ENCODE measurements around the gene AGBL1.

Gene AGBL1

GRCh38 chr15:86136861-86137260 is 57.2 kb downstream of the AGBL1 start:
- TF ChIP-seq CTCF (IDR thresholded peaks at IDR 0.05; ENCODE audit: low read length, missing control alignments): no peak
- no peak for DNase-seq (ENCODE audit: low read depth)
- no peak overlapping the region for H3K4me3 ChIP-seq (replicated peaks; ENCODE audit: low read depth, low read length)

DNA sequence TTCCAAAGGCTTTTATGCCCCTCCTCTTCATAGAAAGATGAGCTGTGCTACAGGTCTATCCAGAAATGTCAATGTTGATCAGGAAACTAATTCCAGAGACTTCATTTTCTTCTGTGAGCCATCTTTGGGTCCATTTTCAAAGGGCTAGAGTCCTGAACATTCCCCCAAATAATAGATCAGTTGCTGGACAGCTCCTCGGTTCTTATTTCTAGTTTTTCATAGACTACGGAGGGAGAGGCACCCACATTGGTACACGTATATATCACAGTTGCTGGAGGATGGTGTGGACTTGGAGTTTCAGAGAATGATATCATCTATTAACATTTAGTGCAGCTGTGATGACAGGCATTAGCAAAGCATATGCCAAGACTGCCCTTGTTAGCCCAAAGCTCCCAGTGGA is 59.1 kb downstream of the AGBL1 start:
- no peak for TF ChIP-seq CTCF (IDR thresholded peaks at IDR 0.05; ENCODE audit: low read length, missing control alignments)
- no peak overlapping the region for H3K4me3 ChIP-seq (replicated peaks; ENCODE audit: low read depth, low read length)
- no peak for DNase-seq (ENCODE audit: low read depth)

- DNase-seq (ENCODE audit: low read depth): no peak
- no peak overlapping the region for H3K4me3 ChIP-seq (replicated peaks; ENCODE audit: low read depth, low read length)
- TF ChIP-seq CTCF (IDR thresholded peaks at IDR 0.05; ENCODE audit: low read length, missing control alignments): peak; percentile 1
These were observed 60.2 kb downstream of the AGBL1 start for GRCh38 chr15:86139828-86140227.

DNA sequence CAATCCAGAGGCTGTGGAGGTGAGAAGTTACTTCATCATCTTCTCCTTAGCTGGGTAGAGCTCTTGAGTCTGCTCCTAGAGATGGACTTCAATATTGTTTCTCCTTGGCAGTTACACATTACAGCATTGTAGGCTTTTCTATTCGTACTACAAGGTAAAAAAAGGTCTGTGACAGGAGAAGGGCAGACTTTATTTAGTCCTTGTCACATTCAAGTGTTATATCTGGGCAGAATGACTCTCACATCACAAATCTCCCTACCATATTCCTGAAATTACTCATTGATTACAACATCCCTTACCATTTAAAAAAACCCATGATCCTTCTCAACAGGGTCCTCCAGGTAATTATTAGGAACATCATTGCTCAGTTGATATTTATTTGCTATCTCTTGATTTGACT is 75.0 kb downstream of the AGBL1 start:
- H3K4me3 ChIP-seq (replicated peaks; ENCODE audit: low read depth, low read length): no peak overlapping the region
- TF ChIP-seq CTCF (IDR thresholded peaks at IDR 0.05; ENCODE audit: low read length, missing control alignments): no peak
- no peak for DNase-seq (ENCODE audit: low read depth)

DNA sequence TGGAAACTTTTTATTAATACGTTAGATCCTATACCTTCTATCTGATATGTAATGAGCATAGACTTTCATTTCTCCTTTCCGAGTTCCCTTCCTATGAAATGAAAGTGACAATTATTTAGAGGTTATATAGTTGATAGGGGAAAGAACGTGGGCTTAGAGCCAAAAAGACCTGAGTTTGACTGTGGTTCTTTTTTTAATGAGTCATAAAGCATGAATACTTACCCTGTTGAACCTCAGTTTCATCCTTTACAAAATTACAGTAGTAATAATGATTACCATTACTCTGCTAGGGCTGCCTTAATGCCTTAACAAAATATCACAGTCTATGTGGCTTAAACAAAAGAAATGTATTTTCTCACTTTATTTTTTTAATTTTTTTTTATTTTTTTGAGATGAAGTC is 75.9 kb downstream of the AGBL1 start:
- H3K4me3 ChIP-seq (replicated peaks; ENCODE audit: low read depth, low read length): no peak overlapping the region
- no peak for DNase-seq (ENCODE audit: low read depth)
- TF ChIP-seq CTCF (IDR thresholded peaks at IDR 0.05; ENCODE audit: low read length, missing control alignments): no peak

GRCh38 chr15:86157606-86158293 is 78.1 kb downstream of the AGBL1 start:
- no peak for TF ChIP-seq CTCF (IDR thresholded peaks at IDR 0.05; ENCODE audit: low read length, missing control alignments)
- no peak overlapping the region for H3K4me3 ChIP-seq (replicated peaks; ENCODE audit: low read depth, low read length)
- no peak for DNase-seq (ENCODE audit: low read depth)

DNA sequence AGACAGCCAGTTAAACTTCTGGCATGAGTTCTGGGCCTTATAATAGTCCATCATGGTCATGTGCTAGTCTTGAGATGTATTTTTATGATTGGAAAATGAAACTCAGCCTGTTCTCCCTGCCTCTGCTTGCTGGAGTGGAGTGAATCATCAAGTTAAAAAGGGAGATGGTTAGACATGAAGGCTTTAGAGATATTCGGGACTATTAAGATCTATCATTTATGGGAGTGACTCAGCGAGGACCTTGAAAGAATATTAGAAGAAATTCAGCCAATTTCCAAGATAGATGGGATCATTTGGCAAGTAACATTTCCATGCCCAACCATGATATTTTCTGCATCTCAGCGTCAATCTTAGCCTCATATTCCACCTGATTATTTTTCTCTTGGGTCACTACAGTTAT is 79.8 kb downstream of the AGBL1 start:
- no peak overlapping the region for H3K4me3 ChIP-seq (replicated peaks; ENCODE audit: low read depth, low read length)
- no peak for DNase-seq (ENCODE audit: low read depth)
- no peak for TF ChIP-seq CTCF (IDR thresholded peaks at IDR 0.05; ENCODE audit: low read length, missing control alignments)

Data from fibroblast of pulmonary artery (primary cell).